Smooth muscle cell (in vitro differentiated cells): Measurements from ENCODE around the gene SETD2. TPM values are rescaled to one million over a fixed set of nuclear protein-coding genes. Genes with fewer than 3 reads are reported as not detected.

Source experiments
- DNase-seq: peaks from one replicate; lab custom pipeline; 2025; ENCODE audit not compliant: unreplicated experiment; lab: John Stamatoyannopoulos, UW
- H2AFZ ChIP-seq: fragments of 200-600 bp; sonication (generic); 2 replicates; pipeline ENCODE4 v1.6.0; 2016; ENCODE audit warnings: antibody characterized with exemption, low read depth, mild to moderate bottlenecking
- H3F3A ChIP-seq: fragments of 200-600 bp; sonication (generic); 2 replicates; pipeline ENCODE4 v1.6.0; 2017; ENCODE audit warnings: antibody characterized with exemption, low read depth
- H3K27ac ChIP-seq: fragments of 200-600 bp; sonication (generic); 2 replicates; pipeline ENCODE4 v1.5.1; 2016; ENCODE audit warnings: low read depth, mild to moderate bottlenecking
- H3K27me3 ChIP-seq: fragments of 200-600 bp; sonication (generic); 2 replicates; pipeline ENCODE4 v1.6.1; 2016; ENCODE audit warnings: low read depth, mild to moderate bottlenecking
- H3K36me3 ChIP-seq: fragments of 200-600 bp; sonication (generic); 2 replicates; pipeline ENCODE4 v1.5.1; 2016; ENCODE audit warnings: low read depth
- H3K4me1 ChIP-seq: fragments of 200-600 bp; sonication (generic); 2 replicates; pipeline ENCODE4 v1.5.1; 2016; ENCODE audit warnings: low read depth
- H3K4me2 ChIP-seq: fragments of 200-600 bp; sonication (generic); 2 replicates; pipeline ENCODE4 v1.6.0; 2016; ENCODE audit warnings: mild to moderate bottlenecking
- H3K4me3 ChIP-seq: fragments of 200-600 bp; sonication (generic); 2 replicates; pipeline ENCODE4 v1.5.1; 2016; ENCODE audit warnings: mild to moderate bottlenecking
- H3K79me2 ChIP-seq: fragments of 200-600 bp; sonication (generic); 2 replicates; pipeline ENCODE4 v1.6.0; 2016; ENCODE audit warnings: low read depth, mild to moderate bottlenecking
- H3K9ac ChIP-seq: fragments of 200-600 bp; sonication (generic); 2 replicates; pipeline ENCODE4 v1.6.0; 2016; ENCODE audit warnings: low read depth
- H3K9me3 ChIP-seq: fragments of 200-600 bp; sonication (generic); replicated peaks from 2 replicates; pipeline ENCODE4 v1.5.1; 2016; ENCODE audit warnings: low read depth
- H4K20me1 ChIP-seq: fragments of 200-600 bp; sonication (generic); 2 replicates; pipeline ENCODE4 v1.6.0; 2016; ENCODE audit warnings: low read depth
- WGBS: methylation state at CpG from one replicate; pipeline ENCODE4 v1.1.7; 2016; ENCODE audit warnings: low lambda C conversion rate; 5-methylcytosine and 5-hydroxymethylcytosine counted together
- polyA plus RNA-seq: library from polyadenylated mRNA; unstranded; fragments of >200 nt; fragmentation: Nextera tagmentation; extraction: Ambion mirVana; gene quantifications from 2 replicates; pipeline ENCODE4 v1.2.1, GENCODE V29; 2016
- total RNA-seq: library from RNA; depleted of rRNA; stranded (reverse); fragments of >200 nt; gene quantifications from 2 replicates; pipeline ENCODE4 v1.2.3, GENCODE V29; 2014
- TF ChIP-seq, protein P1 (sequence below): fragments of 200-600 bp; sonication (generic); IDR thresholded peaks from 2 replicates; pipeline ENCODE4 v1.5.1; 2017; ENCODE audit warnings: borderline replicate concordance, mild to moderate bottlenecking, antibody characterized with exemption; ENCODE audit not compliant: insufficient read depth, poor library complexity, severe bottlenecking

The SETD2 gene
- total and polyA plus RNA-seq, 2 experiments from 2014 or later: 8.3 to 28.4 TPM

DNA sequence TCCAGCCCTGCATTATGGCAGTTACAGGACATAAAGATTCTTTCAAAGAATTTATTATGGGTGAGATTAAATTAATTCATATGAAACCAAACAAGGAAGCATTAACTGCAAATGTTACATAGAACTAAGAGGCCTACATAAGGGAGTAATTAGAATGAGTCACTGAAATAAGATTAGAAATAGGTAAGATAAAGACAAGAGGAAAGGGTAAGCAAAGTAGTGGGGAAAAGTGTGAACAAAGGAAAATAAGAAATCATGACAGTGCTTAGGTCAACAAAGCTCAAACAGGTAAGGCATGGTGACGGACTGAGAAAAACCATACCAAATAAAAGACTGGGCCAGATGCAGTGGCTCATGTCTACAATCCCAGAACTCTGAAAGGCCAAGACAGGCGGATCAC lies 74.3 kb downstream of the SETD2 start:
- peaks cover 17% of the 10 kb centered on the region for H3K36me3 ChIP-seq
- H3K4me3 ChIP-seq: no peak overlapping the region
- H3K79me2 ChIP-seq: peaks cover 31% of the 10 kb centered on the region
- H3F3A ChIP-seq: no peaks in the 10 kb centered on the region
- DNase-seq: no peak
- no peak overlapping the region for H2AFZ ChIP-seq
- TF ChIP-seq, protein P1, sequence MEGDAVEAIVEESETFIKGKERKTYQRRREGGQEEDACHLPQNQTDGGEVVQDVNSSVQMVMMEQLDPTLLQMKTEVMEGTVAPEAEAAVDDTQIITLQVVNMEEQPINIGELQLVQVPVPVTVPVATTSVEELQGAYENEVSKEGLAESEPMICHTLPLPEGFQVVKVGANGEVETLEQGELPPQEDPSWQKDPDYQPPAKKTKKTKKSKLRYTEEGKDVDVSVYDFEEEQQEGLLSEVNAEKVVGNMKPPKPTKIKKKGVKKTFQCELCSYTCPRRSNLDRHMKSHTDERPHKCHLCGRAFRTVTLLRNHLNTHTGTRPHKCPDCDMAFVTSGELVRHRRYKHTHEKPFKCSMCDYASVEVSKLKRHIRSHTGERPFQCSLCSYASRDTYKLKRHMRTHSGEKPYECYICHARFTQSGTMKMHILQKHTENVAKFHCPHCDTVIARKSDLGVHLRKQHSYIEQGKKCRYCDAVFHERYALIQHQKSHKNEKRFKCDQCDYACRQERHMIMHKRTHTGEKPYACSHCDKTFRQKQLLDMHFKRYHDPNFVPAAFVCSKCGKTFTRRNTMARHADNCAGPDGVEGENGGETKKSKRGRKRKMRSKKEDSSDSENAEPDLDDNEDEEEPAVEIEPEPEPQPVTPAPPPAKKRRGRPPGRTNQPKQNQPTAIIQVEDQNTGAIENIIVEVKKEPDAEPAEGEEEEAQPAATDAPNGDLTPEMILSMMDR: no peak
- H3K9ac ChIP-seq: no peak overlapping the region
- H3K4me2 ChIP-seq: no peak overlapping the region
- 98% methylated on average over 2 of the region's 2 CpGs for WGBS
- H3K9me3 ChIP-seq: no peaks in the 10 kb centered on the region
- peaks cover 66% of the 10 kb centered on the region for H4K20me1 ChIP-seq
- no peaks in the 10 kb centered on the region for H3K4me1 ChIP-seq
- no peaks in the 10 kb centered on the region for H3K27me3 ChIP-seq
- H3K27ac ChIP-seq: no peak overlapping the region

DNA sequence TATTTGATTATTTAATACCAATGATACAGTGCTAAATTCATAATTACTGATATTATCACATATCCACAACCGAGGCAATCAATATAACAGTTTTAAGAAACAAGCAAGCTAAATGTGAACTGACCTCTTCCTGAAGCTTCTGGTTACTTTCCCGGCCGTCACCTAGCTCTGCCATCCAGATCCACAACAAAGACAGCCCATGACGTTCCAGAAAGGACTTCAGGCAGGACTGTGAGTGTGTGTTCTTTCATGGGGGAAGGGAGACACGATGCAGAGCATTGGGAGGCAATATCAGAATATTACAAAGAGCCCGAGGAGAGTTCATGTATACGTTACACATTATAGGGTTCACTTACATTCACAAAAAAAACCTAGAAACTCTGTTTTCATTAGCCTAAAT lies 77.8 kb downstream of the SETD2 start:
- WGBS: 95% methylated on average over 7 of the region's 7 CpGs
- H3K4me3 ChIP-seq: no peak overlapping the region
- H2AFZ ChIP-seq: no peak overlapping the region
- no peak overlapping the region for H3K27ac ChIP-seq
- H3K27me3 ChIP-seq: no peaks in the 10 kb centered on the region
- no peaks in the 10 kb centered on the region for H3K4me1 ChIP-seq
- H3K79me2 ChIP-seq: peaks cover 23% of the 10 kb centered on the region
- TF ChIP-seq, protein P1: no peak
- H3K9me3 ChIP-seq: no peaks in the 10 kb centered on the region
- H3K36me3 ChIP-seq: peaks cover 17% of the 10 kb centered on the region
- H4K20me1 ChIP-seq: peaks cover 57% of the 10 kb centered on the region
- no peak for DNase-seq
- H3F3A ChIP-seq: no peaks in the 10 kb centered on the region
- no peak overlapping the region for H3K9ac ChIP-seq
- no peak overlapping the region for H3K4me2 ChIP-seq

DNA sequence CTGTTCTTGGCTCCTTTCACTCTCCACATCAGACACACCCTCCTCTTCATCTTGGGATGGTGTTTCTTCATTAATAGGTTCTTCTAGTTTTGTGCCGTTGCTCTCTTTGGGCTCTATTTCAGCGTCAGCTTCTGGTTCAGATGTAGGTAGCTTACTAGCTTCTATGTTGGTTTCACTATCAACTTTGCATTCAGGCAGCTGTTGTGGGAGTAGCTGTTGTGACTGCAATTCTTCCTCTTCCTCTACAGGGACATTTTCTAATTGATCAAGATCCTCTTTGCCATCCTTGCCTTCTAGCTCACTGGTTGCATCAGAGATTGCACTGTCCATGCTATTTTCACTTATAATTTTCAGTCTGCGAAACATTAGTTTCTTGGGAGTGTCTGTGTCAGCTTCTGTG lies 80.1 kb downstream of the SETD2 start:
- Histone ChIP-seq H4K20me1 (peaks cover 68% of the 10 kb centered on the region), H3K4me3 (no peak overlapping the region), H3K27ac (no peak overlapping the region), H3F3A (no peaks in the 10 kb centered on the region), H3K9me3 (no peaks in the 10 kb centered on the region), H3K9ac (no peak overlapping the region), H3K36me3 (peaks cover 18% of the 10 kb centered on the region), H3K27me3 (no peaks in the 10 kb centered on the region), H3K4me2 (no peak overlapping the region), H2AFZ (no peak overlapping the region), H3K79me2 (peaks cover 38% of the 10 kb centered on the region), H3K4me1 (no peaks in the 10 kb centered on the region)
- TF ChIP-seq, protein P1: no peak
- DNase-seq: no peak
- 99% methylated on average over 3 of the region's 3 CpGs for WGBS

DNA sequence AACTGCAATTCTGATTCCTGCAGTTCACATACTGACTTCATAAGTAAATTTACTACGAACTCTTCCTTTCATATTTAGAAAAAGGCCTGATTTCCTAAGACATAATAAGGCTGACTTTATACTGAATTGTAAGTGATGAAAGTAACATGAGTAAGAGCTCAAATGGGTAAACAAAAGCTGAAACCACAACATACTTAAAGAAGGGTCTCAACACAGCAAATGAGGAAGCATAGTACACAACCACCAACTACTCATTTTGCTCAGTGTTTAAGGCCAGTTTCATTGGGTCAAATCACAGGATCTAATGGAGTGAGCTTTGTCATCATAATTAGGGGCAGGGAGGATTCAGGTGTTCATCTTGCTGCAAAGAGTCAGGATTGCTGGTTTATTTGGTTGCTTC lies 81.4 kb downstream of the SETD2 start:
- Histone ChIP-seq H3K27me3 (no peaks in the 10 kb centered on the region), H3K9me3 (no peaks in the 10 kb centered on the region), H4K20me1 (peaks cover 73% of the 10 kb centered on the region), H3K36me3 (peaks cover 18% of the 10 kb centered on the region), H3K27ac (no peak overlapping the region), H3K79me2 (peaks cover 50% of the 10 kb centered on the region), H2AFZ (no peak overlapping the region), H3K9ac (no peak overlapping the region), H3K4me3 (no peak overlapping the region), H3K4me1 (no peaks in the 10 kb centered on the region), H3F3A (no peaks in the 10 kb centered on the region), H3K4me2 (no peak overlapping the region)
- DNase-seq: no peak
- TF ChIP-seq, protein P1: no peak
- 82% methylated on average over 1 of the region's 1 CpG for WGBS
